Amniotic stem cell (primary cell): Measurements from ENCODE around the gene NTM.

Experiments
- DNase-seq: peaks from one replicate; lab custom pipeline; 2025; lab: John Stamatoyannopoulos, UW

NTM gene

GRCh38 chr11:132217856-132218255, 847.4 kb downstream of the NTM start:
- DNase-seq: no peak

GRCh38 chr11:132220474-132220873, 850.1 kb downstream of the NTM start:
- peak; percentile 67 for DNase-seq

- no peak for DNase-seq
Measured at GRCh38 chr11:132222345-132222744, 851.9 kb downstream of the NTM start.

GRCh38 chr11:132226522-132226921, 856.1 kb downstream of the NTM start:
- no peak for DNase-seq

- DNase-seq: no peak
Measured at GRCh38 chr11:132228746-132229325, 858.4 kb downstream of the NTM start.

GRCh38 chr11:132231656-132232347, 861.4 kb downstream of the NTM start:
- no peak for DNase-seq

- peak; percentile 12 for DNase-seq
Measured at GRCh38 chr11:132234878-132235277, 864.5 kb downstream of the NTM start.

GRCh38 chr11:132237781-132238180, 867.4 kb downstream of the NTM start:
- no peak for DNase-seq

- no peak for DNase-seq
Measured at GRCh38 chr11:132238331-132238866, 868.0 kb downstream of the NTM start.

- DNase-seq: no peak
Measured at GRCh38 chr11:132240374-132240773, 870.0 kb downstream of the NTM start.

GRCh38 chr11:132242632-132243031, 872.2 kb downstream of the NTM start:
- DNase-seq: no peak

GRCh38 chr11:132244846-132245245, 874.4 kb downstream of the NTM start:
- DNase-seq: no peak

- no peak for DNase-seq
Measured at GRCh38 chr11:132245403-132246385, 875.3 kb downstream of the NTM start.

GRCh38 chr11:132248580-132248979, 878.2 kb downstream of the NTM start:
- DNase-seq: no peak

- DNase-seq: no peak
Measured at GRCh38 chr11:132249256-132249655, 878.8 kb downstream of the NTM start.

GRCh38 chr11:132251061-132251460, 880.6 kb downstream of the NTM start:
- no peak for DNase-seq

- no peak for DNase-seq
Measured at GRCh38 chr11:132253469-132254264, 883.3 kb downstream of the NTM start.

- no peak for DNase-seq
Measured at GRCh38 chr11:132254906-132255305, 884.5 kb downstream of the NTM start.

- no peak for DNase-seq
Measured at GRCh38 chr11:132256528-132257279, 886.3 kb downstream of the NTM start.

GRCh38 chr11:132257871-132258270, 887.5 kb downstream of the NTM start:
- DNase-seq: no peak

- no peak for DNase-seq
Measured at GRCh38 chr11:132258875-132259274, 888.5 kb downstream of the NTM start.
